ENCODE measurements around the gene RALA. TPM values are rescaled to one million over a fixed set of nuclear protein-coding genes. Genes with fewer than 3 reads are reported as not detected.
A peak's percentile ranks its signal among the peaks of the same experiment; 100 is the strongest.
"Not testable (repeated sequence)": the region's sequence is repeated elsewhere in the genome, so short reads cannot be mapped to it uniquely, and the experiment has no call there.

RALA gene
- total RNA-seq, 2 experiments from 2014 or later, result 32.5 to 32.8 TPM

DNA sequence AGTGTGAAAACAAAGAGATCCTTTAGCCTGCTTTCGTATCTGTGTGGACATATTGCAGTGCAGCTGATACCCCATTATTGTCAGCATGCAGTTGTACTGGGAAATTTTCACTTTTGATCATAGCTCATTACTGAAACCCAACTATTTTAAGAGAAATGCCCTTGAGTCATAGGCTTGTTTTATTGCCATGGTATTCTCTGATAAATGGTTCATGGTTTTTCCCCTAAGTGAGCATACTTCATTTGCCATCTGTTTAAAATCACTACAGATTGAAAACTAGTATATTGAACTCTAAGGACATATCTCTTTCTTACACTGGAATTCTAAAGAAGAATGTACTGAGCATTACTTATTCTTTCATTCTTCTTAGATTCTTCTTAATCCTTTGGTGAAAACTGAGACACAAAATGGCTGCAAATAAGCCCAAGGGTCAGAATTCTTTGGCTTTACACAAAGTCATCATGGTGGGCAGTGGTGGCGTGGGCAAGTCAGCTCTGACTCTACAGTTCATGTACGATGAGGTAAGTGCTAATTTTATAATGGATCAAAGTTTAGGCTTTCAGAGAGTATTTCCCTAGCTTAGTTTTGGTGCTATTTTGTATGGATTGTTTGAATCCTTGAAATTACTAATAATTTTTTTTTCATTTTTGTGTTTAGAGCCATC is 63.0 kb downstream of the RALA start:
- CTCF ChIA-PET, result interaction anchor here (1.4 to 2.5 kb wide), 4 partner anchors 9 to 106 kb away, joined by 3 to 10 read pairs (median 6); no protein-coding TSS in a partner anchor
- Mint-ChIP-seq H3K36me3 (ENCODE audit: low read depth) (peaks cover 28% of the 10 kb centered on the region), H3K4me3 (no peak overlapping the region), H3K9me3 (no peaks in the 10 kb centered on the region), H3K27me3 (no peaks in the 10 kb centered on the region), H3K4me1 (ENCODE audit: low read depth) (peaks cover 57% of the 10 kb centered on the region), H3K27ac (peak overlapping the region; percentile 72)
- intact Hi-C loops (cut with micrococcal nuclease), result no loop called here
- POLR2A ChIA-PET, result interaction anchor here (0.7 to 1.3 kb wide), 3 partner anchors 47 to 824 kb away, joined by 4 read pairs; partner anchors contain the start of gene RALA
- ATAC-seq (peak; percentile 89), DNase-seq (peak; percentile 33)
- TF ChIP-seq, protein P1, sequence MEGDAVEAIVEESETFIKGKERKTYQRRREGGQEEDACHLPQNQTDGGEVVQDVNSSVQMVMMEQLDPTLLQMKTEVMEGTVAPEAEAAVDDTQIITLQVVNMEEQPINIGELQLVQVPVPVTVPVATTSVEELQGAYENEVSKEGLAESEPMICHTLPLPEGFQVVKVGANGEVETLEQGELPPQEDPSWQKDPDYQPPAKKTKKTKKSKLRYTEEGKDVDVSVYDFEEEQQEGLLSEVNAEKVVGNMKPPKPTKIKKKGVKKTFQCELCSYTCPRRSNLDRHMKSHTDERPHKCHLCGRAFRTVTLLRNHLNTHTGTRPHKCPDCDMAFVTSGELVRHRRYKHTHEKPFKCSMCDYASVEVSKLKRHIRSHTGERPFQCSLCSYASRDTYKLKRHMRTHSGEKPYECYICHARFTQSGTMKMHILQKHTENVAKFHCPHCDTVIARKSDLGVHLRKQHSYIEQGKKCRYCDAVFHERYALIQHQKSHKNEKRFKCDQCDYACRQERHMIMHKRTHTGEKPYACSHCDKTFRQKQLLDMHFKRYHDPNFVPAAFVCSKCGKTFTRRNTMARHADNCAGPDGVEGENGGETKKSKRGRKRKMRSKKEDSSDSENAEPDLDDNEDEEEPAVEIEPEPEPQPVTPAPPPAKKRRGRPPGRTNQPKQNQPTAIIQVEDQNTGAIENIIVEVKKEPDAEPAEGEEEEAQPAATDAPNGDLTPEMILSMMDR (IDR thresholded peaks at IDR 0.05), result no peak

DNA sequence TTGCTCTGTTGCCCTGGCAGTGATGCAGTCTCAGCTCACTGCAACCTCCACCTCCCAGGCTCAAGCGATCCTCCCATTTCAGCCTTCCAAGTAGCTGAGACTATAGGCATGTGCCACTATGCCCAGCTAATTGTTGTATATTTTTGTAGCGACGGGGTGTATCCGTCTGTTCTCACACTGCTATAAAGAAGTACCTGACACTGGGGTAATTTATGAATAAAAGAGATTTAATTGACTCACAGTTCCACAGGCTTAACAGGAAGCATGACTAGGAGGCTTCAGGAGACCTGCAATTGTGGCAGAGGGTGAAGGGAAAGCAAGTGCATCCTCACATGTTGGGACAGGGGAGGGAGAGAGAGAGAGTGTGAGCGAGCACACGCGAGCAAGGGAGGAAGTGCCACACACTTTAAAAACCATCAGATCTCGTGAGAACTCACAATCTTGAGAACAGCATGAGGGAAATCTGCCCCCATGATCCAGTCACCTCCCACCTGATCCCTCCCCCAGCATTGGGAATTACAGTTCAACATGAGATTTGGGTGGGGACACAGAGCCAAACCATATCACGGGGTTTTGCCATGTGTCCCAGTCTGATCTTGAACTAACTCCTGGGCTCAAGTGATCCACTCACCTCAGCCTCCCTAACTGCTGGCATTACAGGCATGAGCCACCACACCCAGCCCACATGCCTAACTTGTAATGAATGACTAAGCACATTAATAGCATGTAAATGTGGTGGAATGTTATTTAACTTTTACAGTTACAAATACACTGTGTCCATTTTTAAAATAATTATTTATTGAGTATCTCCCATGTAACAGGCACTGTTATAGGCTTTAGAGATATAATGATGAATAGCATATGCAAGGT is 65.5 kb downstream of the RALA start:
- DNase-seq, result no peak
- POLR2A ChIA-PET, result no interaction called here
- H3K4me3 Mint-ChIP-seq, result no peak overlapping the region

DNA sequence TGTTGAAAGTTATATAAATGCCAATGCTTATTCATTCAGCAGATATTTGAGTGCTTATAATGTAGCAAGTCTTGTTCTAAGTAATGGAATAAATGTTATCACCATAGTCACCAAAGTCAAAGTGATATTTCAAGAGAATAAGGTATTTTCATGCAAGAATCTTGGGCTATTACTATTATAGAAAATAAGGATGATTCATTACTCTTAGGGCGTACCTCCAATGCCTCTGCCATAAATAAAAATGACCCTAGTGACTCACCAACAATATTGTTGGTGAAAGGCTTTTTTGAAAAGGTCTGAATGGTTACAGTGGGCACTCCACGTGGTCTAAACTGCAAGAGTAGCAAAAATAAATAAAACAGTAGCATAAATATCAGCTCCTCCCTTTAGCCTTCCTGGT is 68.4 kb downstream of the RALA start:
- no peak overlapping the region for H3K27ac Mint-ChIP-seq
- TF ChIP-seq, protein P1 (IDR thresholded peaks at IDR 0.05), result no peak
- intact Hi-C loops (cut with micrococcal nuclease), result no loop called here

More for the DNA sequence above, 65.5 kb downstream of the RALA start:
- no peak for ATAC-seq
- Mint-ChIP-seq H3K9me3 (peaks cover 4% of the 10 kb centered on the region), H3K4me1 (ENCODE audit: low read depth) (peaks cover 43% of the 10 kb centered on the region), H3K36me3 (ENCODE audit: low read depth) (peaks cover 46% of the 10 kb centered on the region), H3K27me3 (no peaks in the 10 kb centered on the region), H3K27ac (peak overlapping the region; percentile 32)
- TF ChIP-seq, protein P1 (IDR thresholded peaks at IDR 0.05), result no peak
- CTCF ChIA-PET, result interaction anchor here (1.0 to 1.2 kb wide), 2 partner anchors 108 to 109 kb away, joined by 3 to 8 read pairs; no protein-coding TSS in a partner anchor
- intact Hi-C loops (cut with micrococcal nuclease), result no loop called here

DNA sequence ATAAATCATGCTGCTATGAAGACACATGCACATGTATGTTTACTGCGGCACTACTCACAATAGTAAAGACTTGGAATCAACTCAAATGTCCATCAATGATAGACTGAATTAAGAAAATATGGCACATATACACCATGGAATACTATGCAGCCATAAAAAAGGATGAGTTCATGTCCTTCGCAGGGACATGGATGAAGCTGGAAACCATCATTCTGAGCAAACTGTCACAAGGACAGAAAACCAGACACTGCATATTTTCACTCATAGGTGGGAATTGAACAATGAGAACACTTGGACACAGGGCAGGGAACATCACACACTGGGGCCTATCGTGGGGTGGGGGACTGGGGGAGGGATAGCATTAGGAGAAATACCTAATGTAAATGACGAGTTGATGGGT is 69.7 kb downstream of the RALA start:
- POLR2A ChIA-PET; H3K9me3 Mint-ChIP-seq; ATAC-seq; H3K27me3 Mint-ChIP-seq; H3K27ac Mint-ChIP-seq; intact Hi-C loops (cut with micrococcal nuclease); DNase-seq; H3K4me3 Mint-ChIP-seq: not testable (repeated sequence)
- Mint-ChIP-seq H3K36me3 (ENCODE audit: low read depth) (peaks cover 49% of the 10 kb centered on the region), H3K4me1 (ENCODE audit: low read depth) (peaks cover 18% of the 10 kb centered on the region)
- CTCF ChIA-PET, result interaction anchor here (1.1 kb wide), 1 partner anchor 55 kb away, joined by 3 read pairs; no protein-coding TSS in a partner anchor

More for the DNA sequence above, 68.4 kb downstream of the RALA start:
- DNase-seq (no peak), ATAC-seq (no peak)
- Mint-ChIP-seq H3K36me3 (ENCODE audit: low read depth) (peaks cover 49% of the 10 kb centered on the region), H3K4me1 (ENCODE audit: low read depth) (peaks cover 23% of the 10 kb centered on the region), H3K4me3 (no peak overlapping the region), H3K27me3 (no peaks in the 10 kb centered on the region), H3K9me3 (peaks cover 4% of the 10 kb centered on the region)
- CTCF ChIA-PET, result interaction anchor here (1.1 to 2.0 kb wide), 3 partner anchors 11 to 112 kb away, joined by 3 to 9 read pairs (median 3); no protein-coding TSS in a partner anchor
- POLR2A ChIA-PET, result interaction anchor here (1.0 kb wide), 1 partner anchor 125 kb away, joined by 3 read pairs; no protein-coding TSS in a partner anchor

DNA sequence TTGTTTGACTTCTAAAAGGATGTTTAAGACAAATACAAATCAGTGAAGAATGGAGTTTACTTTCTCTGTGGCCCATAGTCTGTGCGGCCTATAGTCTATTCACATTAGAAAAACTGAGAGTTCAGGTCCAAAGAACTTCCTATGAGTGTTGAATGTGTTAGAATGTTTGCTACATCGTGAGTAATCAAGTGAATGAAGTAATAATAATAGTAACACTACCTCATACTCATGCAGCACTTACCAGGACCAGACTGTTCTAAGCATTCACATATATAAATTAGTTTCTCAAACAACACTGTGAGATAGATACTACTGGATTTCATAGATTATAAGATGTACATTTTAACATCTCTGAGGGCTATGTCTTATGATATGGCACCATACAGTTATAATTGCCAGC is 70.4 kb downstream of the RALA start:
- Mint-ChIP-seq H3K27me3 (no peaks in the 10 kb centered on the region), H3K27ac (no peak overlapping the region), H3K4me3 (no peak overlapping the region), H3K9me3 (peaks cover 4% of the 10 kb centered on the region), H3K4me1 (ENCODE audit: low read depth) (peaks cover 14% of the 10 kb centered on the region), H3K36me3 (ENCODE audit: low read depth) (peaks cover 46% of the 10 kb centered on the region)
- TF ChIP-seq, protein P1 (IDR thresholded peaks at IDR 0.05), result no peak
- ChIA-PET POLR2A (no interaction called here), CTCF (no interaction called here)
- intact Hi-C loops (cut with micrococcal nuclease), result no loop called here
- no peak for DNase-seq
- no peak for ATAC-seq

All from activated CD8-positive, alpha-beta T cell treated with anti-CD3 and anti-CD28 coated beads for 36 hours (primary cell).